ENCODE results near the gene CMTM3.

GRCh38 chr16:66581246-66581952, 23.1 kb upstream of the CMTM3 start:
- TF ChIP-seq EZH2 (IDR thresholded peaks at IDR 0.05; ENCODE audit: insufficient read depth, poor library complexity, severe bottlenecking) (no peak), EZH2phosphoT487 (IDR thresholded peaks at IDR 0.05; ENCODE audit: insufficient read depth, low read depth) (no peak)

Measured in GM23248 (cell line).